Activated CD4-positive, alpha-beta T cell treated with anti-CD3 and anti-CD28 coated beads for 36 hours (primary cell): ENCODE measurements around the gene HOXD13. TPM values are rescaled to one million over a fixed set of nuclear protein-coding genes. Genes with fewer than 3 reads are reported as not detected.

Experiments used
- ATAC-seq: fragments of 200-7000 bp; cut with Tn5 transposase; one replicate; pipeline ENCODE4 v1.10.0; 2021; ENCODE audit warnings: mild to moderate bottlenecking, moderate library complexity
- CTCF ChIA-PET: fragments of 350-600 bp; sonication (Branson Sonifier 250); formaldehyde crosslinking; loops from one replicate; lab custom pipeline; 2021; ENCODE audit warnings: antibody characterized with exemption; lab: Charles Lee
- POLR2A ChIA-PET: fragments of 350-600 bp; sonication (Branson Sonifier 250); formaldehyde crosslinking; loops from one replicate; lab custom pipeline; 2021; ENCODE audit warnings: antibody characterized with exemption, inconsistent platforms; lab: Charles Lee
- DNase-seq: peaks from one replicate; pipeline ENCODE4 v3.0.0-alpha.2; 2020
- H3K27ac Mint-ChIP-seq: one replicate; pipeline ENCODE4 v1.8.0; 2021; ENCODE audit warnings: mixed read lengths
- H3K27me3 Mint-ChIP-seq: one replicate; pipeline ENCODE4 v1.8.0; 2021; ENCODE audit warnings: mixed read lengths
- H3K36me3 Mint-ChIP-seq: one replicate; pipeline ENCODE4 v1.8.0; 2021; ENCODE audit warnings: low read depth, mixed read lengths
- H3K4me1 Mint-ChIP-seq: one replicate; pipeline ENCODE4 v1.8.0; 2021; ENCODE audit warnings: mixed read lengths
- H3K4me3 Mint-ChIP-seq: one replicate; pipeline ENCODE4 v1.8.0; 2021; ENCODE audit warnings: mild to moderate bottlenecking, moderate library complexity, mixed read lengths
- H3K9me3 Mint-ChIP-seq: one replicate; pipeline ENCODE4 v1.8.0; 2021; ENCODE audit warnings: low read depth, mixed read lengths
- intact Hi-C, 2 experiments: fragments of 100-400 bp; cut with DNase I in 1 of 2; cut with micrococcal nuclease in 1 of 2; formaldehyde crosslinking; loops; one replicate each; pipeline versions ENCODE4 v1.14.2 to v1.15.1; 2022 to 2024; cut with DNase I, micrococcal nuclease
- total RNA-seq, 2 experiments: library from RNA; stranded (reverse); gene quantifications; one replicate each; pipeline ENCODE4 v1.2.3, GENCODE V29; 2021

The HOXD13 gene
- total RNA-seq, 2 experiments from 2014 or later = not detected

DNA sequence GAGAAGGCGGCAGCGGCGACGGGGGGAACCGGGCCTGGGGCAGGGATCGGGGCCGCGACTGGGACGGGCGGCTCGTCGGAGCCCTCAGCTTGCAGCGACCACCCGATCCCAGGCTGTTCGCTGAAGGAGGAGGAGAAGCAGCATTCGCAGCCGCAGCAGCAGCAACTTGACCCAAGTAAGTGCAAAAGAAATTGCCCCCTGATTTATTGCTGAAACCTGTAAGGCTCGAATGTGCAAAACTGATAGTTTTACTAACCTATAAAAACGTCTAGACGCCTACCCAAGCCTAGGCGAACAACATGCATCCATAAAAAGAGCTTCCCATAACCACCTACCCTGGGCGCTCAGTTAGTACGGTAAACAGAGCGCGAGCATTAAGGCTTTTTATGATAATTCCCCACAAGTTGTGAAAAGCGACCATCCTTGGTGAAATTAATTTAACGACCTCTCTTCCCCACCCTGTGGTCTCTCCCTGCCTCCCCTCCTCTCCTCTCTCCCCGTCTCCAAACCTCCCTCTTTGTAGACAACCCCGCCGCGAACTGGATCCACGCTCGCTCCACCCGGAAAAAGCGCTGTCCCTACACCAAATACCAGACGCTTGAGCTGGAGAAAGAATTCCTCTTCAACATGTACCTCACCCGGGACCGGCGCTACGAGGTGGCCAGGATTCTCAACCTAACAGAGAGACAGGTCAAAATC lies 31.0 kb downstream of the HOXD13 start:
- intact Hi-C loops = loop anchor here (2.0 to 10.0 kb wide), 4 partner anchors 17 to 1789 kb away; partner anchors contain the start of genes EVX2 (in 2 of the 2), HOXD11 (in 1 of the 2) and SP9 (in 1 of the 2)
- POLR2A ChIA-PET = no interaction called here
- CTCF ChIA-PET = interaction anchor here (0.6 kb wide), 1 partner anchor 526 kb away, joined by 3 read pairs; no protein-coding TSS in a partner anchor

GRCh38 chr2:176124110-176124946 lies 31.8 kb downstream of the HOXD13 start:
- intact Hi-C loops = loop anchor here (5.0 to 10.0 kb wide), 2 partner anchors 42 to 1790 kb away; partner anchors contain the start of genes EVX2 (in 1 of the 2) and SP9 (in 1 of the 2)
- POLR2A ChIA-PET = no interaction called here
- H3K27ac Mint-ChIP-seq = no peak overlapping the region

More for the DNA sequence above, 31.0 kb downstream of the HOXD13 start:
- Mint-ChIP-seq H3K4me1 (peaks cover 20% of the 10 kb centered on the region), H3K9me3 (peaks cover 3% of the 10 kb centered on the region), H3K4me3 (no peak overlapping the region), H3K27ac (no peak overlapping the region), H3K27me3 (peaks cover 73% of the 10 kb centered on the region), H3K36me3 (no peaks in the 10 kb centered on the region)
- no peak for ATAC-seq
- peak; percentile 9 for DNase-seq

GRCh38 chr2:176124947-176125771 lies 32.6 kb downstream of the HOXD13 start:
- ChIA-PET POLR2A (no interaction called here), CTCF (interaction anchor here (1.1 to 4.2 kb wide), 8 partner anchors 9 to 727 kb away, joined by 3 to 68 read pairs (median 14); no protein-coding TSS in a partner anchor)
- no peak overlapping the region for H3K27ac Mint-ChIP-seq
- H3K9me3 Mint-ChIP-seq = no peaks in the 10 kb centered on the region
- DNase-seq (no peak), ATAC-seq (no peak)
- no peaks in the 10 kb centered on the region for H3K36me3 Mint-ChIP-seq
- H3K27me3 Mint-ChIP-seq = peaks cover 65% of the 10 kb centered on the region
- intact Hi-C loops = loop anchor here (5.0 to 10.0 kb wide), 6 partner anchors 37 to 1790 kb away; partner anchors contain the start of genes EVX2 (in 1 of the 2) and SP9 (in 1 of the 2)
- H3K4me1 Mint-ChIP-seq = peaks cover 22% of the 10 kb centered on the region
- no peak overlapping the region for H3K4me3 Mint-ChIP-seq

More at GRCh38 chr2:176124110-176124946, 31.8 kb downstream of the HOXD13 start:
- CTCF ChIA-PET = interaction anchor here (0.6 kb wide), 1 partner anchor 526 kb away, joined by 3 read pairs; no protein-coding TSS in a partner anchor
- no peak overlapping the region for H3K4me3 Mint-ChIP-seq
- ATAC-seq (no peak), DNase-seq (no peak)
- H3K4me1 Mint-ChIP-seq = peaks cover 22% of the 10 kb centered on the region
- no peaks in the 10 kb centered on the region for H3K9me3 Mint-ChIP-seq
- peaks cover 72% of the 10 kb centered on the region for H3K27me3 Mint-ChIP-seq
- no peaks in the 10 kb centered on the region for H3K36me3 Mint-ChIP-seq

- intact Hi-C loops = loop anchor here (2.0 to 10.0 kb wide), 7 partner anchors 37 to 1791 kb away; partner anchors contain the start of gene SP9 (in 1 of the 2)
Measured at GRCh38 chr2:176125772-176126054, 33.2 kb downstream of the HOXD13 start.

DNA sequence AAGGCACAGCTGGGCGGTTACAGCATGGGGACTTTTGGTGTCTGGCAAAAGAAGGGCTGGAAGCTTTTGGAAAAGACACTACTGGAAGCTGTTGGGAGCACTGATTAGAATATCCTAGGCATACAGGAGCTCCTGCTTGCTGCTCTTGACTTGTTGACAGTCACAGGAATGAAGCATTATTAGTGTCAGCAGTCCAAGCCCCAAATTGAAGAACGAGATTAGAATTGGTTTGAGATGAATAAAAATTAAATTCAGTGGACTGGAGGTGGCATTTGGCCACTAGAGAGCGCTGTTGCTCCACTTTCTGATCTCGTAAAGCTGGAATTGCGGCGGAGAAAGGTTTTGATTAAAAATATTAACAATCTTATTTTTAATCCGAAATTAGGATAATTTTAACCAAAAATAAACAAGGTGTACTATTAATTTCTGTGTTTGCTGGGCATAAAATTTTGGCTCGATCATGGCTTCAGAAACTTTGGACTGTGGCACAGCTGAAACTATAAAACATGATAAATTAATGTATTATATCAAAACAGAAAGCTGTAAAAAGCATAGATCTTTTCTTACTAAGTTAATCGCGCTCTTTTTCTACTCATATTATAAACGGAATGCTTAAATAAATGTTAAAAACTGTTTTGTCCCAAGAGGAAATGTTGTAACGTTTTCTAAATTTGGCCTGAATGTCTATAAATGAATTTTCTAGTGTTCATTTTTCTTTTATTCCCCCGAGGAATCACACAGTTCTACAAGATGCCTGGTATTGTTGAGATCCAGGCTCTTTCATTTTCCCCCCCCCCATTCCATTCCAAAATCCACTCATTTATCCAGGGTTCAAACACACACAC lies 34.6 kb downstream of the HOXD13 start:
- ChIA-PET POLR2A (no interaction called here), CTCF (interaction anchor here (0.6 to 4.2 kb wide), 54 partner anchors 9 to 1169 kb away, joined by 3 to 68 read pairs (median 4); partner anchors contain the start of gene HOXD4)
- no peak for ATAC-seq
- peak; percentile 81 for DNase-seq
- no peak overlapping the region for H3K27ac Mint-ChIP-seq
- intact Hi-C loops = loop anchor here (1.0 to 10.0 kb wide), 13 partner anchors 35 to 1792 kb away; partner anchors contain the start of gene SP9 (in 1 of the 2)
- H3K27me3 Mint-ChIP-seq = peaks cover 67% of the 10 kb centered on the region
- H3K4me3 Mint-ChIP-seq = no peak overlapping the region
- peaks cover 31% of the 10 kb centered on the region for H3K4me1 Mint-ChIP-seq
- H3K36me3 Mint-ChIP-seq = no peaks in the 10 kb centered on the region
- no peaks in the 10 kb centered on the region for H3K9me3 Mint-ChIP-seq

More at GRCh38 chr2:176125772-176126054, 33.2 kb downstream of the HOXD13 start:
- DNase-seq (no peak), ATAC-seq (no peak)
- no peaks in the 10 kb centered on the region for H3K9me3 Mint-ChIP-seq
- H3K27ac Mint-ChIP-seq = no peak overlapping the region
- H3K4me3 Mint-ChIP-seq = no peak overlapping the region
- H3K36me3 Mint-ChIP-seq = no peaks in the 10 kb centered on the region
- H3K27me3 Mint-ChIP-seq = peaks cover 61% of the 10 kb centered on the region
- ChIA-PET POLR2A (no interaction called here), CTCF (interaction anchor here (1.1 to 4.2 kb wide), 8 partner anchors 8 to 727 kb away, joined by 3 to 68 read pairs (median 14); no protein-coding TSS in a partner anchor)
- peaks cover 24% of the 10 kb centered on the region for H3K4me1 Mint-ChIP-seq

DNA sequence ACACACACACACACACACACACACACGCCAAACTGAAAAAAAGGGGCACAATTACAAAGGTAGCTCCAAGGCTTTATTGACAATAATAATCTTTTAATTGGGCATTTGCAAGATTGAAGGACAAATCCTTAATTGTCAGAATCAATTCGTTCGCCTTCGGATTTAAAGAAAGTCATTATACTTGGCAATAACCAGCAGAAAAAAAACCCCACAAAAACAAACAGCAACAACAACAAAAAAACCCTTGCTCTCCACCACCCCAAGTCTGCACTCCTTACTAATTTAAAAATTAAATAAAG lies 35.2 kb downstream of the HOXD13 start:
- intact Hi-C loops = loop anchor here (1.0 to 10.0 kb wide), 13 partner anchors 35 to 1793 kb away; partner anchors contain the start of gene SP9 (in 1 of the 2)
- ChIA-PET CTCF (interaction anchor here (0.7 to 4.2 kb wide), 30 partner anchors 8 to 1168 kb away, joined by 3 to 68 read pairs (median 6); no protein-coding TSS in a partner anchor), POLR2A (no interaction called here)
- no peaks in the 10 kb centered on the region for H3K36me3 Mint-ChIP-seq
- H3K4me1 Mint-ChIP-seq = peaks cover 31% of the 10 kb centered on the region
- H3K27me3 Mint-ChIP-seq = peaks cover 69% of the 10 kb centered on the region
- no peak for ATAC-seq
- no peak for DNase-seq
- no peak overlapping the region for H3K27ac Mint-ChIP-seq
- peak overlapping the region; percentile 9 for H3K4me3 Mint-ChIP-seq
- H3K9me3 Mint-ChIP-seq = no peaks in the 10 kb centered on the region

- Mint-ChIP-seq H3K4me3 (peak overlapping the region; percentile 9), H3K9me3 (no peaks in the 10 kb centered on the region), H3K27me3 (peaks cover 74% of the 10 kb centered on the region), H3K4me1 (peaks cover 31% of the 10 kb centered on the region), H3K36me3 (no peaks in the 10 kb centered on the region), H3K27ac (no peak overlapping the region)
- ChIA-PET POLR2A (no interaction called here), CTCF (interaction anchor here (0.6 to 4.2 kb wide), 22 partner anchors 12 to 1167 kb away, joined by 3 to 68 read pairs (median 6); no protein-coding TSS in a partner anchor)
- ATAC-seq (no peak), DNase-seq (peak; percentile 18)
- intact Hi-C loops = loop anchor here (5.0 to 10.0 kb wide), 5 partner anchors 34 to 1794 kb away; partner anchors contain the start of gene SP9 (in 1 of the 2)
Measured at GRCh38 chr2:176128172-176128981, 35.9 kb downstream of the HOXD13 start.

DNA sequence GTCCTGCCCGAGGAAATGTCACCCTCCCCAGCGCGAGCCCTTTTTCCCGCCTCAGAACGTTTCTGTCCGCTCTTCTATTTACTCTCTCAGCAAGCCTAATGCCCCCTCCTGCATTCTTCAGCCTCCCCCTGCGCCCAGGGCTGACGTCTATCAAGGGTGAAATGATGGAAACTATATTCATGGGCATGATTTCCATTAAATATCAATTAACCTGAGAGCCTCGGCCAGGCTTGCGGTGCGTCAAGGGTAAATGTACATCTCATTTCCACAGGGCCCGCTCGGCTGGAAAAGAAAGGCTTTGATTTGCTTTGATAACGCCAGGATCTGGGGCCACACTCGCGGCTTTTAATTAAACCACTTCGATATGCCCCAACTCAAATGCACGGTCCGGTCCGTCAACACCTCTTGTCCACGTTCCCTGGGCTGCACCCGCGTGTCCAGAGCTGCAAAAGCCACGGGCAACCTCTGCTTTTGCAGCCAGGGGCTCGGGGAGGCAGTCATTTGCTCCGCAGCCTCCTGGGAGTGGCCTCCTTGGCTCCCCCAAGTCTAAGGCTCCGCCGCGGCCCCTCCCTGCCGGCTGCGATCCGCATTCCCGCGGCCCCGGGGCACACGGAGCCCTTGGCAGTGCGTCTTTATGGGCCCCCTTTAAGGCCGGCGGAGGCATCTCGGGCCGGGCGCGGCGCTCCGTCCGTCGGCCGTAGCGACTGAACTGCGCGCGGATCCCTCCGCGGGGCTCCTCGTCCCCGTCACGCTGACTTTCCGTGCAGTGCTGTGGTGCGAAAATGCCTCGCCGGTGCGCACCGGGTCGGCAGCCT lies 36.7 kb downstream of the HOXD13 start, which contains the start of gene HOXD8:
Gene HOXD8, plus strand, starts transcription at position 724 of the 815 bp plus-strand sequence. CDS start 662 bp downstream, outside the sequence.
- Mint-ChIP-seq H3K36me3 (no peaks in the 10 kb centered on the region), H3K4me3 (peak within 1 kb of the TSS; percentile 41), H3K27me3 (peaks cover 75% of the 10 kb centered on the region), H3K9me3 (no peaks in the 10 kb centered on the region), H3K4me1 (peaks cover 27% of the 10 kb centered on the region), H3K27ac (no peak within 1 kb of the TSS)
- no peak for ATAC-seq
- DNase-seq = peak; percentile 52
- intact Hi-C loops = loop anchor here (5.0 to 10.0 kb wide), 5 partner anchors 33 to 1794 kb away; partner anchors contain the start of gene SP9 (in 1 of the 2)
- ChIA-PET POLR2A (no interaction called here), CTCF (interaction anchor here (0.6 to 4.2 kb wide), 6 partner anchors 16 to 1019 kb away, joined by 3 to 68 read pairs (median 5); no protein-coding TSS in a partner anchor)
